ENCODE measurements around the gene TAS1R3. TPM values are rescaled to one million over a fixed set of nuclear protein-coding genes. Genes with fewer than 3 reads are reported as not detected.

The TAS1R3 gene
- total RNA-seq, 2 donors from 2014 or later, result 0.30 to 0.35 TPM

- Histone ChIP-seq H3K27me3 (no peaks in the 10 kb centered on the region), H3K9me3 (no peaks in the 10 kb centered on the region), H3K4me3 (no peak overlapping the region), H3K36me3 (peaks cover 10% of the 10 kb centered on the region), H3K27ac (no peak overlapping the region), H3K4me1 (peaks cover 0 to under 1% of the 10 kb centered on the region in 2 donors)
- TF ChIP-seq, protein P1, sequence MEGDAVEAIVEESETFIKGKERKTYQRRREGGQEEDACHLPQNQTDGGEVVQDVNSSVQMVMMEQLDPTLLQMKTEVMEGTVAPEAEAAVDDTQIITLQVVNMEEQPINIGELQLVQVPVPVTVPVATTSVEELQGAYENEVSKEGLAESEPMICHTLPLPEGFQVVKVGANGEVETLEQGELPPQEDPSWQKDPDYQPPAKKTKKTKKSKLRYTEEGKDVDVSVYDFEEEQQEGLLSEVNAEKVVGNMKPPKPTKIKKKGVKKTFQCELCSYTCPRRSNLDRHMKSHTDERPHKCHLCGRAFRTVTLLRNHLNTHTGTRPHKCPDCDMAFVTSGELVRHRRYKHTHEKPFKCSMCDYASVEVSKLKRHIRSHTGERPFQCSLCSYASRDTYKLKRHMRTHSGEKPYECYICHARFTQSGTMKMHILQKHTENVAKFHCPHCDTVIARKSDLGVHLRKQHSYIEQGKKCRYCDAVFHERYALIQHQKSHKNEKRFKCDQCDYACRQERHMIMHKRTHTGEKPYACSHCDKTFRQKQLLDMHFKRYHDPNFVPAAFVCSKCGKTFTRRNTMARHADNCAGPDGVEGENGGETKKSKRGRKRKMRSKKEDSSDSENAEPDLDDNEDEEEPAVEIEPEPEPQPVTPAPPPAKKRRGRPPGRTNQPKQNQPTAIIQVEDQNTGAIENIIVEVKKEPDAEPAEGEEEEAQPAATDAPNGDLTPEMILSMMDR (IDR thresholded peaks at IDR 0.05), result no peak
- no peak for DNase-seq (ENCODE audit: low spot score)
These were observed 50.2 kb downstream of the TAS1R3 start for GRCh38 chr1:1381294-1381693.

Small RNA genes lying within 50 kb of the gene (microRNA-seq; reads per million reads assigned to microRNA genes)
- gene MIR6726 (ENCODE audit: borderline number of aligned reads in 2 of 2, borderline replicate concordance in 1 of 2) (0.71 to 2.8 reads per million in 2 donors), gene MIR6727 (ENCODE audit: borderline number of aligned reads in 2 of 2, borderline replicate concordance in 1 of 2) (0 to 0.71 reads per million in 2 donors), gene MIR6808 (ENCODE audit: borderline number of aligned reads in 2 of 2, borderline replicate concordance in 1 of 2) (0 reads per million in 2 donors)

Other genes with a start within 250 kb of the TAS1R3 start
- 1 to 10 TPM; 4.4 to 4.6 TPM for gene C1orf159, start 215.2 kb upstream of the TAS1R3 start, total RNA-seq
- gene TTLL10, start 157.4 kb upstream of the TAS1R3 start, total RNA-seq, result not detected
- under 1 TPM in 1 of 2 donors, not detected in 1; 0.55 TPM for gene TNFRSF18, start 124.7 kb upstream of the TAS1R3 start, total RNA-seq
- gene TNFRSF4, start 117.1 kb upstream of the TAS1R3 start, total RNA-seq, result under 1 TPM; 0.59 to 0.79 TPM
- gene SDF4, start 99.3 kb upstream of the TAS1R3 start, total RNA-seq, result 100 to 1,000 TPM; 120 to 128 TPM
- 10 to 100 TPM; 16.1 to 19.7 TPM for gene B3GALT6, start 99.0 kb upstream of the TAS1R3 start, total RNA-seq
- gene C1QTNF12, start 84.6 kb upstream of the TAS1R3 start, total RNA-seq, result not detected
- 10 to 100 TPM; 27.5 to 33.5 TPM for gene UBE2J2, start 57.4 kb upstream of the TAS1R3 start, total RNA-seq
- under 1 TPM; 0.59 to 0.79 TPM for gene SCNN1D, start 50.8 kb upstream of the TAS1R3 start, total RNA-seq
- 10 to 100 TPM; 19.5 to 20.4 TPM for gene ACAP3, start 23.4 kb upstream of the TAS1R3 start, total RNA-seq
- 10 to 100 TPM; 14.5 to 24.8 TPM for gene PUSL1, start 22.7 kb upstream of the TAS1R3 start, total RNA-seq
- gene INTS11, start 6.6 kb upstream of the TAS1R3 start, total RNA-seq, result 10 to 100 TPM; 59.6 to 65.2 TPM
- 10 to 100 TPM; 35.6 to 64.1 TPM for gene CPTP, start 6.5 kb upstream of the TAS1R3 start, total RNA-seq
- 10 to 100 TPM; 75.0 to 80.2 TPM for gene DVL1, start 18.1 kb downstream of the TAS1R3 start, total RNA-seq
- gene MXRA8, start 27.3 kb downstream of the TAS1R3 start, total RNA-seq, result 10 to 100 TPM; 53.4 to 58.6 TPM
- gene AURKAIP1, start 43.9 kb downstream of the TAS1R3 start, total RNA-seq, result 100 to 1,000 TPM; 155 to 159 TPM
- gene CCNL2, start 68.1 kb downstream of the TAS1R3 start, total RNA-seq, result 10 to 100 TPM; 41.6 to 44.2 TPM
- gene MRPL20, start 76.0 kb downstream of the TAS1R3 start, total RNA-seq, result 100 to 1,000 TPM; 160 to 218 TPM
- gene ANKRD65, start 90.0 kb downstream of the TAS1R3 start, total RNA-seq, result 1 to 10 TPM; 2.2 to 2.4 TPM
- 10 to 100 TPM; 13.0 to 15.2 TPM for gene VWA1, start 104.4 kb downstream of the TAS1R3 start, total RNA-seq
- 1 to 10 TPM; 1.4 to 2.8 TPM for gene ATAD3C, start 118.4 kb downstream of the TAS1R3 start, total RNA-seq
- 1 to 10 TPM; 2.7 to 5.7 TPM for gene ATAD3B, start 140.5 kb downstream of the TAS1R3 start, total RNA-seq
- 10 to 100 TPM; 15.6 to 18.6 TPM for gene ATAD3A, start 180.9 kb downstream of the TAS1R3 start, total RNA-seq
- 1 to 10 TPM; 1.4 to 2.8 TPM for gene TMEM240, start 209.3 kb downstream of the TAS1R3 start, total RNA-seq
- gene SSU72, start 243.6 kb downstream of the TAS1R3 start, total RNA-seq, result 100 to 1,000 TPM in 1 of 2 donors, 10 to 100 TPM in 1; 98.3 to 121 TPM

All from right atrium auricular region (tissue), 2 donors.